Activated naive CD8-positive, alpha-beta T cell treated with anti-CD3 and anti-CD28 coated beads, Interleukin-2, amount 50 U/mL, for 24 hours (primary cell): ENCODE measurements around the gene ZNF678.
"Not testable (repeated sequence)": the region's sequence is repeated elsewhere in the genome, so short reads cannot be mapped to it uniquely, and the experiment has no call there.

Source experiments
- ATAC-seq: fragments of 150-1000 bp; cut with Tn5 transposase; one replicate; pipeline ENCODE4 v1.10.0; 2021
- DNase-seq: peaks from one replicate; pipeline ENCODE4 v3.0.0; 2021
- H3K27ac Mint-ChIP-seq: one replicate; pipeline ENCODE4 v1.8.0; 2021; ENCODE audit warnings: mild to moderate bottlenecking, mixed read lengths
- H3K27me3 Mint-ChIP-seq: one replicate; pipeline ENCODE4 v1.8.0; 2021; ENCODE audit warnings: mixed read lengths
- H3K36me3 Mint-ChIP-seq: one replicate; pipeline ENCODE4 v1.8.0; 2021; ENCODE audit warnings: low read depth, mixed read lengths
- H3K4me1 Mint-ChIP-seq: one replicate; pipeline ENCODE4 v1.8.0; 2021; ENCODE audit warnings: mixed read lengths
- H3K4me3 Mint-ChIP-seq: one replicate; pipeline ENCODE4 v1.8.0; 2021; ENCODE audit warnings: mild to moderate bottlenecking, moderate library complexity, mixed read lengths
- H3K9me3 Mint-ChIP-seq: one replicate; pipeline ENCODE4 v1.8.0; 2021; ENCODE audit warnings: mixed read lengths

ZNF678 gene

DNA sequence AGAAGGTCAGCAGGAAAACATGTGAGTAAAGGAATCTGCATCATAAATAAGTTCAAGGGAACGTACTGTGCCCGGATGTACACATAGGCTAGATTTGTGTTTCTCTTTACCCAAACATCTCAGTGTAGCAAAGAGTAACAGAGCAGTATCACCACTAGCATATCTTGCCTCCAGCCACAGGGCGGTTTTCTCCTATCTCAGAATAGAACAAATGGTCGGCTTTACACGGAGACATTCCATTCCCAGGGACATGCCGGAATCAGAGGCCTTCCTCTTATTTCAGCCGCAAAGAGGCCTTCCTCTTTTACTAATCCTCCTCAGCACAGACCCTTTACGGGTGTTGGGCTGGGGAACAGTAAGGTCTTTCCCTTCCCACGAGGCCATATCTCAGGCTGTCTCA, 42.9 kb downstream of the ZNF678 start:
- not testable (repeated sequence) for H3K27ac Mint-ChIP-seq, H3K4me3 Mint-ChIP-seq, H3K27me3 Mint-ChIP-seq, H3K4me1 Mint-ChIP-seq, ATAC-seq, DNase-seq
- Mint-ChIP-seq H3K9me3 (peaks cover 42% of the 10 kb centered on the region), H3K36me3 (peaks cover 60% of the 10 kb centered on the region)

DNA sequence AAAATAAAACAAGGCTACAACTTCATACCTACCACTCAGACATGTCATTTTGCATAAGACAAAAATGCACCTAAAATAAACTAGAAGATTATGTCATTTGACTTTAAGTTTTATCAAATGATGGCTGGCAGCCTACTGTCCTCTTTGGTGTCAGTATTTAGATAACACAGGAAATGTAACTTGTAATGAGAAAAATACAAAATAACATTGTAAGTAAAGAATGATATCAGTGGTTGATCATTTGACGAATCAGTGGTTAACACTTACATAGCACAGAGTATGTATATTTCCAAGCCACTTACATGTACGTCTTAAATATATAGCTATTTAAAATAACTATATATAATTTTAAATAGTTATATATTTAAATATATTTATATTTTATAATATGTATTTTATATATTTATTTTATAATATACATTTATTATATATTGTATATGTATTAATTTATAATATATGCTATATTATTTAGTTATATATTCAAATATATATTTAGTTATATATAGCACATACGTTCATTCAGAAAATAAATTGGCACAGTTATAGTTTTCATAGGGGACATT, 44.1 kb downstream of the ZNF678 start:
- Mint-ChIP-seq H3K4me3 (no peak overlapping the region), H3K9me3 (peaks cover 43% of the 10 kb centered on the region), H3K4me1 (no peaks in the 10 kb centered on the region), H3K36me3 (peaks cover 65% of the 10 kb centered on the region), H3K27me3 (no peaks in the 10 kb centered on the region), H3K27ac (no peak overlapping the region)
- no peak for DNase-seq
- no peak for ATAC-seq

DNA sequence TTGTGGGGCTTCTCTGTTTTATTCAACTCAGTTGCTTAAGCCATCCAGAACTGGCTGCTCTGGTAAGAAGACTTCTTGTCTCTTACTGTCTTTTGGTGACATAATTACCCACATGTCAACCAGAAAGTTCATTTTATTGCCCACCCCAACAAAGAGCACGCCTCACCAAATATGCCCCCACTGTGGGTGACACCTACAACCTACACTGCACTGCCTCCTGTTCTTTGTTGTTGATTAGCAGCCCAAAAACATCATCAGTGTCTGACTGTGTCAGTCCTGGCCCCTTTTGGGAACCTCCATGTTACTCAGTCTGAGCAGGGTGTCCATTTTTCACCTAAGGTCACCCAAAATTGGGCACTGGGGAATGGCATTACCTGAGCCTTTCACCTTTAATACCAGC, 49.3 kb downstream of the ZNF678 start:
- H3K9me3 Mint-ChIP-seq = peaks cover 49% of the 10 kb centered on the region
- H3K4me1 Mint-ChIP-seq = no peaks in the 10 kb centered on the region

DNA sequence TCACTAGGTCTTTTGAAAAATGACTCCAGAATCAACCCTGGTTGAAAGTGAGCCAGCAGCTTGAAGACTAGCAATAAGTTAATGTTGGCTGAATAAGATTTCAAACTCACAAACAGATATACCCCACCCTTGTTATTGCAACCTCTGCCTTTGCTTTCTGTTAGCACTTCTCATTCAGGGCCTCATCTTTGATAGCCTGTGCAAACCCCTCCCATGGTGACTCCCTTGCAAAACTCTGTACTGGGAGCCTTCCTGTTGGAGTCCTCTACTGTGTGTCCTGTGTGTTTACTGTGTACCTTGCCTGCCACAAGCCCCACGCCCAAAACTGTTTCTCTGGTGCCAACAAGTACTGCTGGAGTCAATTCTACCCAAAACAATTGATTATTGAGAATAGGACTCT, 50.2 kb downstream of the ZNF678 start:
- Mint-ChIP-seq H3K27ac (no peak overlapping the region), H3K9me3 (peaks cover 48% of the 10 kb centered on the region), H3K36me3 (peaks cover 79% of the 10 kb centered on the region), H3K27me3 (no peaks in the 10 kb centered on the region), H3K4me1 (no peaks in the 10 kb centered on the region), H3K4me3 (no peak overlapping the region)
- ATAC-seq = no peak
- no peak for DNase-seq

More for the DNA sequence above, 49.3 kb downstream of the ZNF678 start:
- DNase-seq = no peak
- no peak overlapping the region for H3K4me3 Mint-ChIP-seq
- no peaks in the 10 kb centered on the region for H3K27me3 Mint-ChIP-seq
- H3K36me3 Mint-ChIP-seq = peaks cover 71% of the 10 kb centered on the region
- ATAC-seq = no peak
- no peak overlapping the region for H3K27ac Mint-ChIP-seq

DNA sequence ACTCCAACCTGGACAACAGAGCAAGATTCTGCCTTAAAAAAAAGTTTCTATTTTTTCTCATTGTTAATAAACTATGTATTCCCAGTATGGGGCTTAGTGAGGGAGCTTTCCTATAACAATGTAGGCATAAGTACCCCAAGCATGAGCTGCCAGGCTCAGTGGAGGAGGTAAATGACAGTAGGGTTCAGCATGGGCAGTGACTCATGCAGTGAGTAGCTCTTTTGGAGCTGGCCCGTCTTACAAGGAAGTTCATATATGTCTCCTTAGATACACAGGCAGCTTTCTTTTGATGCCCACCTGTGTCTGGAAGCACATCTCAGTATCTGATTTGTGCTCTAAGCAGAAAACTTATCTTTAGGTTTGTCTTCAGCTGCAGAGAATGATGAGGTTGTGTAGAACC, 57.9 kb downstream of the ZNF678 start:
- H3K4me3 Mint-ChIP-seq = no peak overlapping the region
- no peak for DNase-seq
- H3K27ac Mint-ChIP-seq = no peak overlapping the region
- no peaks in the 10 kb centered on the region for H3K4me1 Mint-ChIP-seq
- ATAC-seq = no peak
- H3K9me3 Mint-ChIP-seq = peaks cover 57% of the 10 kb centered on the region
- peaks cover 76% of the 10 kb centered on the region for H3K36me3 Mint-ChIP-seq
- H3K27me3 Mint-ChIP-seq = no peaks in the 10 kb centered on the region

DNA sequence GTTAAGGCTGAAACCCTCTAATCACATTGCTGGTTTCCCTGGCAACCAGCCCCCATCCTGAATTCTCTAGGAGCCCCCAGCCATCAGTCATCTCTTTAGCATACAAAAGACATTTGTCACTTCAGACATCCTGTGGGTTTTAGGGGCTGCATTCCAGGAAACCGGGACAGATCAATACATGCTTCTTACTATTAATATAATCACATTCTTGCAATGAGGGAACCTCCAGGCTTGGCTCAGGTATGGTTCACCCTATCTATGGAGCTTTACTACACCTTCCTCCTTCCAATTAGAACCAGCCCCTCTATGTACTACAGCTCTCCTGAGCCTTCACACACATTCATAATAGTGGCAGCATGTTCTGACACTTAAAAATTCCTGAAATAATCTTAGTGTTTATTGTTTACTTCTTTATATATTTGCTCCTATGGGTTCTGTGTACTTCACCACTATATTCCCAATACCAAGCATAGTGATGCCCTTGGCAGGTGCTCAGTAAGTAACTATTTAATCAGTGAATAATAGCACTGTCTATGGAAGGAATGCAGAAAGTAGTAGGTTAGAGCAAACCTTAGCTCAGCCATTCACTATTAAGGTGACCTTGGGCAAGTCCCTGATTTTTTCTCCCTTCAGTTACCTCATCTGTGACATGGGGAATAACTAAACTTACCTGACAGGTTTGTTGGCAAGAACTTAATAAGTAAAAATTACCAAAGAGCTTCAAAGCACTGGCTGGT, 59.6 kb downstream of the ZNF678 start:
- Mint-ChIP-seq H3K27me3 (no peaks in the 10 kb centered on the region), H3K9me3 (peaks cover 70% of the 10 kb centered on the region), H3K4me1 (no peaks in the 10 kb centered on the region), H3K36me3 (peaks cover 83% of the 10 kb centered on the region), H3K4me3 (no peak overlapping the region), H3K27ac (no peak overlapping the region)
- no peak for ATAC-seq
- no peak for DNase-seq

DNA sequence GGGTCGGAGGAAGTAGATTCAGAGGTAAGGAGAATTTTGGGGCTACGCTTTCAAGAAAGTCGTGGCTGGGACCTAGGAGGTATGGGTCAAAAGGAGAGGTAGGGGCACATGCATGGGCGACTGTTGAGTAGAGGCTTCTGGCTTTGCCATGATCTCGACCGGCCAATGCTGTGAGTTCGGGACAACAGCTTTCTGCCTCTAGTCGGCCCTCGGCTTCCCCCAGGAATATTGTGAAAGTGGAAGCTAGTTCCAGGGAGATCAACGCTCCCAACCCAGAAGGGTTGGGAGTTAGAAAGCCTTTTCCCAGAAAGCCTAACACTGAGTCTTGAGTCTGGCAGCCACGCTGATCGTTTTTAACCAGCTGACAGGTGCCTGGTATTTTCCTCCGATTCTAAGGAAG, 69.0 kb downstream of the ZNF678 start:
- Mint-ChIP-seq H3K9me3 (peaks cover 57% of the 10 kb centered on the region), H3K27ac (no peak overlapping the region), H3K27me3 (no peaks in the 10 kb centered on the region), H3K4me3 (no peak overlapping the region), H3K36me3 (peaks cover 65% of the 10 kb centered on the region), H3K4me1 (no peaks in the 10 kb centered on the region)
- DNase-seq (no peak), ATAC-seq (no peak)

DNA sequence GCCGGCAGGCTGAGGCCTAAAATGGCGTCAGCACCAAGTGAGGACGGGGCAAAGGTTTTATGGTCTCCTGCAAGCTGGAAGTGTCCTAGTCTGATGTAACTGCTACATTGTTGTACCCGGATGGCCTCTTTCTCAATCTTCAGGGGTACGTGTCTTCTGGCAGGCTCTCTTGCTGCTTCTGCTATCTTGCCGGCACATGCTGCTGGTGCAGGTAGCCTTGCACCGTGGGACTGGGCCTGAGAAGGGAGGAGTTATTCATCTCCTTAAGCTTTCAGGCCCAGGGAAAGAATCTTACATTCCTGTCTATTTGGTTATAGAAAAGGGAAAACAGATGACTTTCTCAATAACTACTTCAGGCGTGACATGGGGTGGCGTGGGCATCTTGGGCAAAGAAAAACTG, 72.2 kb downstream of the ZNF678 start:
- Mint-ChIP-seq H3K36me3 (peaks cover 49% of the 10 kb centered on the region), H3K27ac (no peak overlapping the region), H3K9me3 (peaks cover 51% of the 10 kb centered on the region), H3K4me3 (no peak overlapping the region), H3K27me3 (no peaks in the 10 kb centered on the region), H3K4me1 (no peaks in the 10 kb centered on the region)
- no peak for DNase-seq
- ATAC-seq = no peak

DNA sequence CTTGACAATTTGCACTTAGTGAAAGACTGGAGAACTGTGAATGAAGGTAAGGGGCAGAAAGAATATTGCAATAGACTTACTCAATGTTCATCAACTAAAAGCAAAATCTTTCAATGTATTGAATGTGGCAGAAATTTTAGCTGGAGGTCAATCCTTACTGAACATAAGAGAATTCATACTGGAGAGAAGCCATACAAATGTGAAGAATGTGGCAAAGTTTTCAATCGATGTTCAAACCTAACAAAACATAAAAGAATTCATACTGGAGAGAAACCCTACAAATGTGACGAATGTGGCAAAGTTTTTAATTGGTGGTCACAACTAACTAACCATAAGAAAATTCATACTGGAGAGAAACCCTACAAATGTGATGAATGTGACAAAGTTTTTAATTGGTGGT, 91.1 kb downstream of the ZNF678 start:
- peaks cover 87% of the 10 kb centered on the region for H3K36me3 Mint-ChIP-seq
- peaks cover 71% of the 10 kb centered on the region for H3K9me3 Mint-ChIP-seq
- H3K4me3 Mint-ChIP-seq = no peak overlapping the region
- ATAC-seq (no peak), DNase-seq (no peak)
- H3K27me3 Mint-ChIP-seq = no peaks in the 10 kb centered on the region
- no peak overlapping the region for H3K27ac Mint-ChIP-seq
- H3K4me1 Mint-ChIP-seq = no peaks in the 10 kb centered on the region

DNA sequence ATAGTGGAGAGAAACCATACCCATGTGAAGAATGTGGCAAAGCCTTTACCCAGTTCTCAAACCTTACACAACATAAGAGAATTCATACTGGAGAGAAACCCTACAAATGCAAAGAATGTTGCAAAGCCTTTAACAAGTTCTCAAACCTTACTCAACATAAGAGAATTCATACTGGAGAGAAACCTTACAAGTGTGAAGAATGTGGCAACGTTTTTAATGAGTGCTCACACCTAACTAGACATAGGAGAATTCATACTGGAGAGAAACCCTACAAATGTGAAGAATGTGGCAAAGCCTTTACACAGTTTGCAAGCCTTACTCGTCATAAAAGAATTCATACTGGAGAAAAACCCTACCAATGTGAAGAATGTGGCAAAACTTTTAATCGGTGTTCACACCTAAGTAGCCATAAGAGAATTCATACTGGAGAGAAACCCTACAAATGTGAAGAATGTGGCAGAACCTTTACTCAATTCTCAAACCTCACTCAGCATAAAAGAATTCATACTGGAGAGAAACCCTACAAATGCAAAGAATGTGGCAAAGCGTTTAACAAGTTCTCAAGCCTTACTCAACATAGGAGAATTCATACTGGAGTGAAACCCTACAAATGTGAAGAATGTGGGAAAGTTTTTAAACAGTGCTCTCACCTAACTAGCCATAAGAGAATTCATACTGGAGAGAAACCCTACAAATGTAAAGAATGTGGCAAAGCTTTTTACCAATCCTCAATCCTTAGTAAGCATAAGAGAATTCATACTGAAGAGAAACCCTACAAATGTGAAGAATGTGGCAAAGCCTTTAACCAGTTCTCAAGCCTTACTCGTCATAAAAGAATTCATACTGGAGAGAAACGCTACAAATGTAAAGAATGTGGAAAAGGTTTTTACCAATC, 91.7 kb downstream of the ZNF678 start:
- Mint-ChIP-seq H3K27ac (no peak overlapping the region), H3K4me3 (no peak overlapping the region), H3K9me3 (peaks cover 71% of the 10 kb centered on the region), H3K4me1 (no peaks in the 10 kb centered on the region), H3K36me3 (peaks cover 84% of the 10 kb centered on the region), H3K27me3 (no peaks in the 10 kb centered on the region)
- no peak for ATAC-seq
- DNase-seq = no peak

DNA sequence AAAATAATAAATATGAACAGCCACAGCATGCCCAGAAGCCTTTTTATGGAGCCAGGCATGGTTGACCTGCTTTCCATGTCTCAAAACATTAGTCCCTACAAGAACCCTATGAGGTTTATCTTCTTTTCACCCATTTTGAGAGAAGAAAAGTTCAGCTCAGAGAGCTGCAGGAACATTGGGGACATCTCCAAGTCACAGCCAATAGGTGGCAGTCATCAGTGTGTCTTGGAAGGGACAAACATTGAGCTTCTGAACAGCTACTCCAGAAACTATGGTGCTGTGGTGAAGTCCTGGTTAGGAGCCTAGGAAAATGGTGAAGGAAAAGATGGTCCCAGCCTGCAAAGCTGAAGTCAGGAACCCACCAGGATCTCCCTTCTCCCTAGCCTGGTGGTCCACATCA, 98.1 kb downstream of the ZNF678 start:
- H3K4me1 Mint-ChIP-seq = no peaks in the 10 kb centered on the region
- H3K4me3 Mint-ChIP-seq = no peak overlapping the region
- H3K27ac Mint-ChIP-seq = no peak overlapping the region
- H3K9me3 Mint-ChIP-seq = peaks cover 68% of the 10 kb centered on the region
- no peak for ATAC-seq
- DNase-seq = no peak
- H3K36me3 Mint-ChIP-seq = peaks cover 75% of the 10 kb centered on the region
- no peaks in the 10 kb centered on the region for H3K27me3 Mint-ChIP-seq

DNA sequence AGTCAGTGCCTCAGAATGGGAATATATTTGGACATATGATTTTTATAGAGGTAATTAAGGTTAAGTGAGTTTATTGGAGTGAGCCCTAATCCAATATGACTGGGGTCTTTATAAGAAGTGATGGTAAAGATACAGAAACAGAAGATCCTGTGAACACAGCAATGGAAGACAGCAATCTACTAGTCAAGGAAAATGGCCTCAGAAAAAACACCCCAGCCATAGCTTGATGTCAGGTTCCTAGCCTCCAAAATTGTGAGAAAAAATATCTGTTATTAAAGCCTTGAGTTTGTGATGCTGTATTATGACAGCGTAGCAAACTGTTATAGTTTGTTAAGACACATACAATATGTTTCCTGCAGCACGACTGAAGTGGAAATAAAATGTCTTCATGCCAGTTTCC, 99.6 kb downstream of the ZNF678 start:
- Mint-ChIP-seq H3K36me3 (peaks cover 74% of the 10 kb centered on the region), H3K9me3 (peaks cover 69% of the 10 kb centered on the region), H3K27ac (no peak overlapping the region), H3K27me3 (no peaks in the 10 kb centered on the region), H3K4me1 (no peaks in the 10 kb centered on the region), H3K4me3 (no peak overlapping the region)
- DNase-seq (no peak), ATAC-seq (no peak)

DNA sequence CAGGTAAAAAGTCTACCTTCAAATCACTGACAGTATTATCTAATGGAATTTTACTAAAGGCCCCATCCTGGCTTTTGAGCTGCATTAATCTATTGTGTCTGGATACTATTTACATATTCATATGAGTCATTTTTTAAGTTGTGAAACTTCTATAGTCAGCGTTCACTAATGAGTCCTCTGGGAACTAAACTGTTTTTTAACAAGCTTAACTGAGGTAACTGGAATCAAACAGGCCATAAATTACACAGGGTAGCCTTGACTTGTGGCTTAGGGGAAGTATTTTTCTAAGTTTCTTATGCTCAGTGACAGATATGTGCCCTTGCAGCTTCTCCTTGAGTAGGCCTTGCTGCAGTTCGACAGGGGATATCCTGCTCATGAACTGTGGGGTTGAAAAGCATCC, 102.9 kb downstream of the ZNF678 start:
- Mint-ChIP-seq H3K4me3 (no peak overlapping the region), H3K36me3 (peaks cover 57% of the 10 kb centered on the region), H3K27me3 (no peaks in the 10 kb centered on the region), H3K27ac (no peak overlapping the region), H3K9me3 (peaks cover 72% of the 10 kb centered on the region), H3K4me1 (no peaks in the 10 kb centered on the region)
- no peak for DNase-seq
- ATAC-seq = no peak

DNA sequence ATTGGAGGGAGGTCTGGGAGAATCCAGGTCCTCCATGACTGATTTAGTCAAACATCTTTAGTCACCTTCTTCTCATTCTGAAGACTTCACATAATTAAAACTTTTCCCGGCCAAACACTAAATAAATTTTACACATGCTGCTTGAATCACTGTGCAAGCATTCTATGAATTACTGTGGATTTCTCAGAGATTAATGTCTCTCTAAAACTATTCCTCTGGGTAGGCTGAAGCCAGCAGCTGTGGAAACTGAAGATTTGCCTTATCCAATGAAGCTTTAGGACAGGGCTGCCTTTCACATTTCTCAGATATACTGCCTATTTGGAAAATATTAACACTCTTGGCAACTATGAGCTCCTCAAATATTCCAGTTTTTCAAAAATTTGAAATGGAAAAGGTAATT, 110.1 kb downstream of the ZNF678 start:
- Mint-ChIP-seq H3K27ac (no peak overlapping the region), H3K36me3 (peaks cover 24% of the 10 kb centered on the region), H3K27me3 (no peaks in the 10 kb centered on the region), H3K4me3 (no peak overlapping the region), H3K9me3 (peaks cover 70% of the 10 kb centered on the region), H3K4me1 (no peaks in the 10 kb centered on the region)
- ATAC-seq (no peak), DNase-seq (no peak)

DNA sequence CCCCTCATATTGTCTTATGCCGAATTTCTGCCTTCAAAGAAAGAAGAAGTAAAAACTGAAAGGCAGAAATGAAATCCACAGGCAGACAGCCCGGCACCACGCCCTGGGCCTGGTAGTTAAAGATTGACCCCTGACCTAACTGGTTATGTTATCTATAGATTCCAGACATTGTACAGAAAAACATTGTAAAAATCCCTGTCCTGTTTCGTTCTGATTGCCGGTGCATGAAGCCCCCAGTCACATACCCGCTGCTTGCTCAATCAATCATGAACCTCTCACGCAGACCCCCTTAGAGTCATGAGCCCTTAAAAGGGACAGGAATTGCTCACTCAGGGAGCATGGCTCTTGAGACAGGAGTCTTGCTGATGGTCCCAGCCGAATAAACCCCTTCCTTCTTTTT, 122.5 kb downstream of the ZNF678 start:
- DNase-seq (no peak), ATAC-seq (no peak)
- H3K36me3 Mint-ChIP-seq = peaks cover 15% of the 10 kb centered on the region
- H3K4me3 Mint-ChIP-seq = no peak overlapping the region
- H3K27me3 Mint-ChIP-seq = no peaks in the 10 kb centered on the region
- H3K27ac Mint-ChIP-seq = no peak overlapping the region
- peaks cover 63% of the 10 kb centered on the region for H3K9me3 Mint-ChIP-seq
- no peaks in the 10 kb centered on the region for H3K4me1 Mint-ChIP-seq
